ENCODE measurements around the gene INPP4A. TPM values are rescaled to one million over a fixed set of nuclear protein-coding genes. Genes with fewer than 3 reads are reported as not detected.

Gene INPP4A
- total and polyA plus RNA-seq, 10 of the 15 experiments (the other 5 are each of a cell fraction or from before 2014, with no cell fraction given), result 4.7 to 62.3 (median 36.9) TPM

- TF ChIP-seq HDAC2 (IDR thresholded peaks at IDR 0.05) (no peak), FOS (IDR thresholded peaks at IDR 0.05; ENCODE audit: borderline replicate concordance, extremely low read depth, insufficient read length) (no peak)
Measured at GRCh38 chr2:98405301-98405700, 39.4 kb upstream of the INPP4A start (continued).

GRCh38 chr2:98408155-98408554 lies 36.5 kb upstream of the INPP4A start:
- DNase-seq (ENCODE audit: low read depth, low spot score) (no peak), FAIRE-seq (no peak), ATAC-seq (no peak)
- no peaks in the 10 kb centered on the region for H3K9me3 ChIP-seq (replicated peaks; ENCODE audit: control insufficient read depth, insufficient read depth, low read length)
- H3K36me3 ChIP-seq (ENCODE audit: control insufficient read depth in 2 of 2, insufficient read depth in 2 of 2, low read length in 1 of 2), result no peaks in the 10 kb centered on the region; a peak in 1 of 4 replicates
- no peaks in the 10 kb centered on the region for H4K20me1 ChIP-seq (ENCODE audit: control insufficient read depth, insufficient read depth)
- no peak overlapping the region for H3K9ac ChIP-seq (ENCODE audit: control insufficient read depth, insufficient read depth, low read length)
- H3K79me2 ChIP-seq (ENCODE audit: control insufficient read depth, insufficient read depth, low read length), result no peaks in the 10 kb centered on the region
- TF ChIP-seq MEF2A (IDR thresholded peaks at IDR 0.05; ENCODE audit: insufficient read depth, low read depth, low read length) (no peak), CEBPB (IDR thresholded peaks at IDR 0.05; ENCODE audit: borderline replicate concordance in 1 of 2, low read depth in 2 of 2, low read length in 2 of 2) (no peak), PML (IDR thresholded peaks at IDR 0.05; ENCODE audit: low read length) (no peak), ZNF274 (IDR thresholded peaks at IDR 0.05; ENCODE audit: insufficient read depth, insufficient read length) (no peak), NFYA (IDR thresholded peaks at IDR 0.05; ENCODE audit: borderline replicate concordance, low read depth, low read length) (no peak), LARP7 (IDR thresholded peaks at IDR 0.05) (no peak), ESRRA (IDR thresholded peaks at IDR 0.05; ENCODE audit: low read length) (no peak), RCOR1 (conservative IDR thresholded peaks at IDR 0.05; ENCODE audit: low read depth, low read length) (no peak), RAD51 (IDR thresholded peaks at IDR 0.05) (no peak), CREB1 (IDR thresholded peaks at IDR 0.05; ENCODE audit: low read depth) (no peak), GATAD2B (conservative IDR thresholded peaks at IDR 0.05; ENCODE audit: low read depth) (no peak), BACH1 (IDR thresholded peaks at IDR 0.05; ENCODE audit: borderline replicate concordance) (no peak)
- ChIA-PET RAD21 (ENCODE audit: unreplicated experiment) (no interaction called here), POLR2A (no interaction called here), SMC1A (ENCODE audit: uncharacterized antibody, unreplicated experiment) (interaction anchor here (0.8 to 1.3 kb wide), 2 partner anchors 26 to 49 kb away, joined by 3 read pairs; no protein-coding TSS in a partner anchor), CTCF (interaction anchor here (0.5 to 1.4 kb wide), 2 partner anchors 100 to 108 kb away, joined by 3 read pairs; no protein-coding TSS in a partner anchor)
- H3K4me2 ChIP-seq (ENCODE audit: control insufficient read depth, insufficient read depth), result no peak overlapping the region
- no peaks in the 10 kb centered on the region; the same call in 1 of the 2 replicates for H3K4me1 ChIP-seq (ENCODE audit: control insufficient read depth, insufficient read depth, low read length)
- in situ Hi-C loops (cut with MboI), result loop anchor here (25.0 kb wide), 1 partner anchor 654 kb away; no protein-coding TSS in a partner anchor
- no peak overlapping the region for H3K4me3 ChIP-seq
- no TSS peak for BruUV-seq (replicated peaks)
- no peak overlapping the region for H2AFZ ChIP-seq (ENCODE audit: control insufficient read depth, low read depth, low read length)
- intact Hi-C loops (cut with micrococcal nuclease; ENCODE audit: unreplicated experiment), result no loop called here
- peaks cover 0 to 4% of the 10 kb centered on the region in 2 experiments; a peak in 3 of 4 replicates for H3K27me3 ChIP-seq (replicated peaks in 1 of 2; ENCODE audit: control insufficient read depth in 2 of 2, insufficient read depth in 2 of 2, low read length in 1 of 2)
- 74% methylated on average over 5 of the region's 5 CpGs for WGBS (ENCODE audit: insufficient coverage, insufficient replicate concordance, low lambda C conversion rate, missing lambda C conversion rate)
- no peak overlapping the region for H3K27ac ChIP-seq (ENCODE audit: control insufficient read depth, insufficient read depth)

Measured in GM12878 (cell line).